T-helper 2 cell treated with Interferon-gamma antibody and Interleukin-4, amounts not matched to agents 5 μg/mL and 100 μg/mL, for 36 hours (primary cell): ENCODE results near the gene RBM28.
A peak's percentile ranks its signal among the peaks of the same experiment; 100 is the strongest.

Source experiments
- DNase-seq: peaks from one replicate; pipeline ENCODE4 v3.0.0; 2021; ENCODE audit warnings: low spot score
- H3K27ac Mint-ChIP-seq: one replicate; pipeline ENCODE4 v1.8.0; 2021; ENCODE audit warnings: mild to moderate bottlenecking, mixed read lengths
- H3K27me3 Mint-ChIP-seq: one replicate; pipeline ENCODE4 v1.8.0; 2021; ENCODE audit warnings: low read depth, mixed read lengths
- H3K36me3 Mint-ChIP-seq: one replicate; pipeline ENCODE4 v1.8.0; 2021; ENCODE audit warnings: low read depth, mixed read lengths
- H3K4me1 Mint-ChIP-seq: one replicate; pipeline ENCODE4 v1.8.0; 2021; ENCODE audit warnings: low read depth, mixed read lengths
- H3K4me3 Mint-ChIP-seq: one replicate; pipeline ENCODE4 v1.8.0; 2022; ENCODE audit warnings: mild to moderate bottlenecking, moderate library complexity, mixed read lengths
- H3K9me3 Mint-ChIP-seq: one replicate; pipeline ENCODE4 v1.8.0; 2021; ENCODE audit warnings: mixed read lengths

Gene RBM28

GRCh38 chr7:128343554-128344430, at the start of gene RBM28:
Gene RBM28 (minus strand): TSS chr7:128343908. CDS start chr7:128343793, 115 bp downstream.
- peaks cover 20% of the 10 kb centered on the region for H3K4me1 Mint-ChIP-seq
- H3K9me3 Mint-ChIP-seq = no peaks in the 10 kb centered on the region
- peaks cover 9% of the 10 kb centered on the region for H3K27me3 Mint-ChIP-seq
- H3K4me3 Mint-ChIP-seq = peak within 1 kb of the TSS; percentile 96
- H3K36me3 Mint-ChIP-seq = peaks cover 6% of the 10 kb centered on the region
- DNase-seq = peak; percentile 85
- H3K27ac Mint-ChIP-seq = peak within 1 kb of the TSS; percentile 89

GRCh38 chr7:128392446-128393327, 49.0 kb upstream of the RBM28 start:
- Mint-ChIP-seq H3K36me3 (peaks cover 16% of the 10 kb centered on the region), H3K9me3 (no peaks in the 10 kb centered on the region), H3K27me3 (no peaks in the 10 kb centered on the region), H3K27ac (no peak overlapping the region), H3K4me1 (peaks cover 3% of the 10 kb centered on the region), H3K4me3 (no peak overlapping the region)
- DNase-seq = no peak

DNA sequence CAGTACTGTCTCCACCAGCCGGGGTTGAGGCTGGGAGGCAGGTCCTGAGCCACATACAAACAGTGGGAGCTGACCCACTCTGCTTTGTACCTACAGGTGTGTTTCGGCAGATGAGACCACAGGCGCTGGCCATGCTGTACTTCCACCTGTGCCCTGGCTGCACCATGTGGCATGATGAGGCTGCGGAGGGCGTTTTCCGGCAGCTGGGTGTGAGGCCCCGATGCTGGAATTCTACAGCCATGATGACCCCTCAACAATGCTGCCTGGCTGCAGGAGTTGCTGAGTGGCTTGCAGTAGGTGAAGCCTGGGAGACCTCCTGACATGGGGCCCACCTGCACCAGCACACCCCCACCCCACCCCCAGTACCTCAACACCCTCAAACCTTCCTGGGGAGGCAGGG, 48.1 kb upstream of the RBM28 start:
- peaks cover 3% of the 10 kb centered on the region for H3K4me1 Mint-ChIP-seq
- no peaks in the 10 kb centered on the region for H3K27me3 Mint-ChIP-seq
- H3K36me3 Mint-ChIP-seq = peaks cover 9% of the 10 kb centered on the region
- DNase-seq = no peak
- no peaks in the 10 kb centered on the region for H3K9me3 Mint-ChIP-seq
- H3K27ac Mint-ChIP-seq = no peak overlapping the region
- no peak overlapping the region for H3K4me3 Mint-ChIP-seq

DNA sequence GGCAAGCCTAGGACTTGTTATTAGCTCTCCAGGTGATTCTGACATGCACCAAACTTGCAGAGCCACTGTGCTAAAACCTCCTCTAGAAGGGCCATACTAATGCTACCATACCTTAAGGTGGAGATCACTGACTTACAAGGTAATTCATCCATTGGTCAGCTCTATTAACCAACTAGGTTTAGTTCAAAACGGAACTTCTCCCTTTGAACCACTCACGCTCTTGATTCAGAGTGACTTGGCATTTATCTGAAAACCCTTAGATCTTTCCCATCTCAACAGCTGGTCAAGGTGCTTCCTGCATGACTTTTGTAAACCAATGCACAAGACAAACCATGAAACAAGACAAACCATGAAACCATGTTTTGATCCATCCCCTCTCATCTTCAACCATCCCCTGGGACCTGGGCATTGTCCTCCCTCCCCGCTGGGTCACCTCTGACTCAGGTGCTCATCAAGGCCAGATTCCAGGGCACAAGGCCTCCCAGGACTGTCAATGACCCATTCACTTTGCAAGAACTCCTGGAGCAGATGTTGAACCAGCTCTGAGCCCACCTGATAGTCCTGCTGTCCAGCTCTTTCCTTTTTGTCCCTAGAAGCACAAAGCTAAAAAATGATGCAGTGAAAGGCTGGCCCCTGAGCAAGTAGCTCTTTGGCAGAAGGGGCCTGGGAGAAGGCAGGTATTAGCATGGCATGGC, 47.3 kb upstream of the RBM28 start:
- no peak overlapping the region for H3K27ac Mint-ChIP-seq
- peaks cover 3% of the 10 kb centered on the region for H3K36me3 Mint-ChIP-seq
- no peaks in the 10 kb centered on the region for H3K27me3 Mint-ChIP-seq
- no peaks in the 10 kb centered on the region for H3K9me3 Mint-ChIP-seq
- no peak overlapping the region for H3K4me3 Mint-ChIP-seq
- H3K4me1 Mint-ChIP-seq = peaks cover 3% of the 10 kb centered on the region
- no peak for DNase-seq

GRCh38 chr7:128389618-128390329, 46.1 kb upstream of the RBM28 start:
- no peaks in the 10 kb centered on the region for H3K9me3 Mint-ChIP-seq
- no peaks in the 10 kb centered on the region for H3K27me3 Mint-ChIP-seq
- H3K36me3 Mint-ChIP-seq = peaks cover 3% of the 10 kb centered on the region
- H3K4me3 Mint-ChIP-seq = no peak overlapping the region
- peaks cover 3% of the 10 kb centered on the region for H3K4me1 Mint-ChIP-seq
- no peak for DNase-seq
- H3K27ac Mint-ChIP-seq = no peak overlapping the region

DNA sequence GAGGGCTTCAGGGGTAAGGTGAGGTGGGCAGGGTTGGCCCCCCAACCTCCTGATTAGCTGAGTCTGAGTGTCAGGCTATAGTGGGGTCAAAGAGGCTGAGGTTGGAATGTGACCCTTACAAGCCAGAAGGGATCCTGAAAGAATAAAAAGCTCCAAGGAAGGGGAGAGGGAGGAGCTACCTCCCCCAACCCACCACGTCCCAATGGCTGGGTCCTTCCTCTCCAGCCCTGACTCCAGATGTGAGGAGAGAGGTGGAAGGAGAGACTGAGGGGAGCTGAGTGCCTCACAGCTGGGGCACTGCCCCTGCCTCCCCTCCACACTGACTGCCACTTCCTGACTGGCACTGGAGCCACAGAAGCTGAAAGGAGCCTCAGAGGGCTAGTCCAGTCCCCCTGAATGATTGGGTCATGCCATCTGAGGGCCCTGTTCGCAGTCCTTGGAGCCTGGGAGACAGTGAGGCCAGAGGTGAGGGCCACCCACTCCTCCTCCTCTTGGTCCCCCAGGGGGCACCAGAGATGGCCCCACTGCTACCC, 45.4 kb upstream of the RBM28 start:
- Mint-ChIP-seq H3K27me3 (no peaks in the 10 kb centered on the region), H3K4me3 (no peak overlapping the region), H3K27ac (no peak overlapping the region), H3K36me3 (peaks cover 2% of the 10 kb centered on the region), H3K9me3 (no peaks in the 10 kb centered on the region), H3K4me1 (peaks cover 3% of the 10 kb centered on the region)
- no peak for DNase-seq

DNA sequence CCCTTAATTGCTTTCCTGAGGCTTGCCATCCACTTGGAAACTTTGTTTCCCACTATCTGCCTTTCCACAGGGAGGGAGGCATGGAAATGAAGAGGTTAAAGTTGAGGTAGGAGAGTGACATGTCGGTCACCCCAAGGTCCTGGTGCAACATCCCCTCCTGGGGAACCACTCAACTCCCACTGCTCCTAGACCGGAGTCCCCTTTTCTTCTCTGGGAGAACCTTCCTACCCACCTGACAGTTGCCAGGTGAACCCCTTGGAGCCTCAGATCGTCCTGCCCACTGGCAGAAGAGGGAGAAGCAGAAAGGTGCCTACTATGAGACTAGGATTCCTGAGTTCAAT, 44.4 kb upstream of the RBM28 start:
- Mint-ChIP-seq H3K4me3 (no peak overlapping the region), H3K4me1 (peaks cover 3% of the 10 kb centered on the region), H3K27me3 (no peaks in the 10 kb centered on the region), H3K9me3 (no peaks in the 10 kb centered on the region), H3K36me3 (no peaks in the 10 kb centered on the region), H3K27ac (no peak overlapping the region)
- DNase-seq = no peak

GRCh38 chr7:128387216-128388144, 43.8 kb upstream of the RBM28 start:
- H3K4me3 Mint-ChIP-seq = no peak overlapping the region
- H3K27me3 Mint-ChIP-seq = no peaks in the 10 kb centered on the region
- DNase-seq = peak; percentile 32
- no peak overlapping the region for H3K27ac Mint-ChIP-seq
- H3K4me1 Mint-ChIP-seq = peaks cover 3% of the 10 kb centered on the region
- H3K36me3 Mint-ChIP-seq = no peaks in the 10 kb centered on the region
- no peaks in the 10 kb centered on the region for H3K9me3 Mint-ChIP-seq

DNA sequence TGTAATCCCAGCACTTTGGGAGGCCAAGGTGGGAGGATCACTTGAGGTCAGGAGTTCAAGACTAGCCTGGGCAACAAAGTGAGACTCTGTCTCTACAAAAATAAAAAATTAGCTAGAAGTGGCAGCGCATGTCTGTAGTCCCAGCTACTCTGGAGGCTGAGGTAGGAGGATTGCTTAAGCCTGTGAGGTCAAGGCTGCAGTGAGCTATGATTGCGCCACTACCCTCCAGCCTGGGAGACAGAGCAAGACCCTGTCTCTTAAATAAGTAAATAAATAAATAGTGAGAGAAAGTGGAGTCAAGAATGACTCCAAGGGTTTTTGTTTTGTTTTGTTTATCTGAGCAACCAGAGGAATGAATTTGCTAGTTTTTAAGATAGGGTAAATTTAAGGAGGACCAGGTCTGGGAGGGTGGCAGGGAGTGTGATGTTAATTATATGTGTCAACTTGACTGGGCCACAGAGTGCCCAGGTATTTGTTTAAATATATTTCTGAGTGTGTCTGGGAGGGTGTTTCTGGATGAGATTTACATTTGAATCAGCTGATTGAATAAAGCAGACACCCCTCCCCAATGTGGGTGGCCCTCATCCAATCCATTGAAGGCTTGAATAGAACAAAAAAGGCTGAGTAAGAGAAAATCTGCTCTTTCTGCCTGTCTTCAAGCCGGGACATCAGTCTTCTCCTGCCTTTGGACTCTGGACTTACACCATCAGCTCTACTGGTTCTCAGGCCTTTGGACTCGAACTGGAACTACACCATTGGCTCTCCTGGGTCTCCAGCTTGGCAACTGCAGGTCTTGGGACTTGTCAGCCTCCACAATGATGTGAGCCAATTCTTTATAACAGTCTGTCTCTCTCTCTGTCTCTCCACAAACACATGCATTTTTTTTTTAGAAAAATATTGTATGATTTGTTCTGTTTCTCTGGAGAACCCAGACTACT, 42.5 kb upstream of the RBM28 start:
- no peaks in the 10 kb centered on the region for H3K27me3 Mint-ChIP-seq
- no peaks in the 10 kb centered on the region for H3K36me3 Mint-ChIP-seq
- peaks cover 4% of the 10 kb centered on the region for H3K4me1 Mint-ChIP-seq
- H3K9me3 Mint-ChIP-seq = no peaks in the 10 kb centered on the region
- no peak for DNase-seq
- no peak overlapping the region for H3K4me3 Mint-ChIP-seq
- H3K27ac Mint-ChIP-seq = no peak overlapping the region

GRCh38 chr7:128384726-128385125, 41.0 kb upstream of the RBM28 start:
- DNase-seq = no peak
- Mint-ChIP-seq H3K27me3 (no peaks in the 10 kb centered on the region), H3K9me3 (no peaks in the 10 kb centered on the region), H3K36me3 (no peaks in the 10 kb centered on the region), H3K4me3 (no peak overlapping the region), H3K27ac (no peak overlapping the region), H3K4me1 (peaks cover 4% of the 10 kb centered on the region)

DNA sequence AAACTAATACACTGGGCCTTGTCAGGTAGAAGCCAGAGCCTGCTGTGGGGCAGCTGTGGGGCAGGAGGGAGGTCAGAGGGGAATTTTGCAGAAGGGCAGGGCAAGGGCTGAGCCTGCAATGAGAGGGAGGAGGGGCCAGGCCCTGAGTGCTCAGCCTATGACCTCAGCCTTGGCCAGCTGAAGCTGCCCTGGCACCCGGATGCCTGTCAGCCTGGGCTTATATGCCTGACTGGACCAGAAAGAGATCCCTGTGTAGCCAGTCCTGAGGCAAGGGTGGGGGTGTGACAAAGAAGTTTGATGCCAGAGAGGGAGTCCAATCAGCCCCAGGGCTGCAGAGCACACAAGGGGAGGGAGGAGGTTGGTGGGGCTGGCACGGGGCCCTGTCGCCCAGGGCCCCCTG, 40.1 kb upstream of the RBM28 start:
- Mint-ChIP-seq H3K27me3 (no peaks in the 10 kb centered on the region), H3K36me3 (no peaks in the 10 kb centered on the region), H3K9me3 (no peaks in the 10 kb centered on the region), H3K4me3 (no peak overlapping the region), H3K27ac (no peak overlapping the region), H3K4me1 (peaks cover 4% of the 10 kb centered on the region)
- DNase-seq = no peak
